ENCODE measurements around the gene SENP1. TPM values are rescaled to one million over a fixed set of nuclear protein-coding genes. Genes with fewer than 3 reads are reported as not detected.

SENP1 gene
- total RNA-seq, 1 experiment from 2014 or later: 49.5 TPM

GRCh38 chr12:48010366-48010970 lies 95.4 kb downstream of the SENP1 start:
- H3K4me3 ChIP-seq: no peak overlapping the region
- peaks cover 13% of the 10 kb centered on the region for H3K9me3 ChIP-seq (replicated peaks)
- peaks cover 100% of the 10 kb centered on the region for H3K27me3 ChIP-seq (replicated peaks)
- DNase-seq (ENCODE audit: low read depth in 1 of 2, low spot score in 2 of 2): peak; percentile 70 to 94
- no peaks in the 10 kb centered on the region for H3K4me1 ChIP-seq (replicated peaks)
- H3K36me3 ChIP-seq: no peaks in the 10 kb centered on the region
- no peak overlapping the region for H3K27ac ChIP-seq

- H3K9me3 ChIP-seq (replicated peaks): peaks cover 18% of the 10 kb centered on the region
- no peaks in the 10 kb centered on the region for H3K36me3 ChIP-seq
- H3K4me1 ChIP-seq (replicated peaks): peaks cover 2% of the 10 kb centered on the region
- no peak overlapping the region for H3K27ac ChIP-seq
- peaks cover 100% of the 10 kb centered on the region for H3K27me3 ChIP-seq (replicated peaks)
- no peak overlapping the region for H3K4me3 ChIP-seq
- DNase-seq (ENCODE audit: low read depth in 1 of 2, low spot score in 2 of 2): peak in 1 of 2 experiments; percentile 76
Measured at GRCh38 chr12:48009471-48009870, 96.4 kb downstream of the SENP1 start.

- H3K4me1 ChIP-seq (replicated peaks): peaks cover 8% of the 10 kb centered on the region
- H3K4me3 ChIP-seq: no peak overlapping the region
- peaks cover 18% of the 10 kb centered on the region for H3K9me3 ChIP-seq (replicated peaks)
- H3K27me3 ChIP-seq (replicated peaks): peaks cover 100% of the 10 kb centered on the region
- no peak overlapping the region for H3K27ac ChIP-seq
- peak; percentile 73 to 89 for DNase-seq (ENCODE audit: low read depth in 1 of 2, low spot score in 2 of 2)
- no peaks in the 10 kb centered on the region for H3K36me3 ChIP-seq
Measured at GRCh38 chr12:48008950-48009349, 96.9 kb downstream of the SENP1 start.

- peaks cover 21% of the 10 kb centered on the region for H3K9me3 ChIP-seq (replicated peaks)
- H3K4me3 ChIP-seq: no peak overlapping the region
- DNase-seq (ENCODE audit: low read depth in 1 of 2, low spot score in 2 of 2): peak; percentile 67 to 89
- H3K27ac ChIP-seq: no peak overlapping the region
- H3K27me3 ChIP-seq (replicated peaks): peaks cover 100% of the 10 kb centered on the region
- peaks cover 10% of the 10 kb centered on the region for H3K4me1 ChIP-seq (replicated peaks)
- no peaks in the 10 kb centered on the region for H3K36me3 ChIP-seq
Measured at GRCh38 chr12:48008349-48008748, 97.5 kb downstream of the SENP1 start.

GRCh38 chr12:48007206-48007605 lies 98.7 kb downstream of the SENP1 start:
- Histone ChIP-seq H3K27me3 (replicated peaks) (peaks cover 100% of the 10 kb centered on the region), H3K4me3 (no peak overlapping the region), H3K9me3 (replicated peaks) (peaks cover 27% of the 10 kb centered on the region), H3K36me3 (no peaks in the 10 kb centered on the region), H3K27ac (no peak overlapping the region), H3K4me1 (replicated peaks) (peaks cover 15% of the 10 kb centered on the region)
- peak; percentile 62 to 72 for DNase-seq (ENCODE audit: low read depth in 1 of 2, low spot score in 2 of 2)

- Histone ChIP-seq H3K36me3 (no peaks in the 10 kb centered on the region), H3K4me3 (no peak overlapping the region)
- peak; percentile 75 to 86 for DNase-seq (ENCODE audit: low read depth in 1 of 2, low spot score in 2 of 2)
Measured at GRCh38 chr12:48005750-48006021, 100.2 kb downstream of the SENP1 start.

GRCh38 chr12:48005001-48005749 lies 100.7 kb downstream of the SENP1 start:
- Histone ChIP-seq H3K27ac (no peak overlapping the region), H3K36me3 (no peaks in the 10 kb centered on the region), H3K9me3 (replicated peaks) (peaks cover 27% of the 10 kb centered on the region), H3K4me1 (replicated peaks) (peaks cover 15% of the 10 kb centered on the region), H3K27me3 (replicated peaks) (peaks cover 79% of the 10 kb centered on the region), H3K4me3 (no peak overlapping the region)
- DNase-seq (ENCODE audit: low read depth in 1 of 2, low spot score in 2 of 2): peak; percentile 74 to 95

More at GRCh38 chr12:48005750-48006021, 100.2 kb downstream of the SENP1 start:
- H3K9me3 ChIP-seq (replicated peaks): peaks cover 27% of the 10 kb centered on the region
- H3K27ac ChIP-seq: no peak overlapping the region
- H3K4me1 ChIP-seq (replicated peaks): peaks cover 15% of the 10 kb centered on the region
- H3K27me3 ChIP-seq (replicated peaks): peaks cover 84% of the 10 kb centered on the region

GRCh38 chr12:48004053-48004941 lies 101.6 kb downstream of the SENP1 start, which contains the start of gene COL2A1:
TSS of gene COL2A1 (minus strand) at chr12:48004476. CDS start at chr12:48004321, 155 bp downstream.
- H3K4me1 ChIP-seq (replicated peaks): peaks cover 15% of the 10 kb centered on the region
- peak; percentile 89 to 95 for DNase-seq (ENCODE audit: low read depth in 1 of 2, low spot score in 2 of 2)
- no peak within 1 kb of the TSS for H3K27ac ChIP-seq
- no peaks in the 10 kb centered on the region for H3K36me3 ChIP-seq
- H3K27me3 ChIP-seq (replicated peaks): peaks cover 70% of the 10 kb centered on the region
- H3K4me3 ChIP-seq: peak within 1 kb of the TSS; percentile 2
- H3K9me3 ChIP-seq (replicated peaks): peaks cover 26% of the 10 kb centered on the region

GRCh38 chr12:48003226-48004052 lies 102.4 kb downstream of the SENP1 start:
- Histone ChIP-seq H3K9me3 (replicated peaks) (peaks cover 26% of the 10 kb centered on the region), H3K36me3 (no peaks in the 10 kb centered on the region), H3K27ac (no peak overlapping the region), H3K4me1 (replicated peaks) (peaks cover 15% of the 10 kb centered on the region), H3K27me3 (replicated peaks) (peaks cover 62% of the 10 kb centered on the region), H3K4me3 (no peak overlapping the region)
- DNase-seq (ENCODE audit: low read depth in 1 of 2, low spot score in 2 of 2): peak in 1 of 2 experiments; percentile 94

- Histone ChIP-seq H3K4me1 (replicated peaks) (peaks cover 15% of the 10 kb centered on the region), H3K9me3 (replicated peaks) (peaks cover 26% of the 10 kb centered on the region), H3K36me3 (no peaks in the 10 kb centered on the region), H3K27me3 (replicated peaks) (peaks cover 55% of the 10 kb centered on the region), H3K27ac (no peak overlapping the region), H3K4me3 (no peak overlapping the region)
- DNase-seq (ENCODE audit: low read depth in 1 of 2, low spot score in 2 of 2): peak; percentile 79 to 95
Measured at GRCh38 chr12:48002773-48003218, 103.1 kb downstream of the SENP1 start.

GRCh38 chr12:48002414-48002730 lies 103.5 kb downstream of the SENP1 start:
- Histone ChIP-seq H3K36me3 (no peaks in the 10 kb centered on the region), H3K27ac (no peak overlapping the region), H3K9me3 (replicated peaks) (peaks cover 26% of the 10 kb centered on the region), H3K4me1 (replicated peaks) (peaks cover 15% of the 10 kb centered on the region), H3K4me3 (no peak overlapping the region), H3K27me3 (replicated peaks) (peaks cover 54% of the 10 kb centered on the region)
- DNase-seq (ENCODE audit: low read depth in 1 of 2, low spot score in 2 of 2): peak in 1 of 2 experiments; percentile 88

- H3K36me3 ChIP-seq: no peaks in the 10 kb centered on the region
- H3K27me3 ChIP-seq (replicated peaks): peaks cover 52% of the 10 kb centered on the region
- DNase-seq (ENCODE audit: low read depth in 1 of 2, low spot score in 2 of 2): peak in 1 of 2 experiments; percentile 21
- H3K9me3 ChIP-seq (replicated peaks): peaks cover 26% of the 10 kb centered on the region
- no peak overlapping the region for H3K27ac ChIP-seq
- no peak overlapping the region for H3K4me3 ChIP-seq
- H3K4me1 ChIP-seq (replicated peaks): peaks cover 15% of the 10 kb centered on the region
Measured at GRCh38 chr12:48001505-48002413, 104.1 kb downstream of the SENP1 start.

Measured in SJSA1 (cell line).